ENCODE data around the gene LCNL1. TPM values are rescaled to one million over a fixed set of nuclear protein-coding genes. Genes with fewer than 3 reads are reported as not detected.

LCNL1 gene
- total RNA-seq, 1 donor from 2014 or later: 2.0 TPM

DNA sequence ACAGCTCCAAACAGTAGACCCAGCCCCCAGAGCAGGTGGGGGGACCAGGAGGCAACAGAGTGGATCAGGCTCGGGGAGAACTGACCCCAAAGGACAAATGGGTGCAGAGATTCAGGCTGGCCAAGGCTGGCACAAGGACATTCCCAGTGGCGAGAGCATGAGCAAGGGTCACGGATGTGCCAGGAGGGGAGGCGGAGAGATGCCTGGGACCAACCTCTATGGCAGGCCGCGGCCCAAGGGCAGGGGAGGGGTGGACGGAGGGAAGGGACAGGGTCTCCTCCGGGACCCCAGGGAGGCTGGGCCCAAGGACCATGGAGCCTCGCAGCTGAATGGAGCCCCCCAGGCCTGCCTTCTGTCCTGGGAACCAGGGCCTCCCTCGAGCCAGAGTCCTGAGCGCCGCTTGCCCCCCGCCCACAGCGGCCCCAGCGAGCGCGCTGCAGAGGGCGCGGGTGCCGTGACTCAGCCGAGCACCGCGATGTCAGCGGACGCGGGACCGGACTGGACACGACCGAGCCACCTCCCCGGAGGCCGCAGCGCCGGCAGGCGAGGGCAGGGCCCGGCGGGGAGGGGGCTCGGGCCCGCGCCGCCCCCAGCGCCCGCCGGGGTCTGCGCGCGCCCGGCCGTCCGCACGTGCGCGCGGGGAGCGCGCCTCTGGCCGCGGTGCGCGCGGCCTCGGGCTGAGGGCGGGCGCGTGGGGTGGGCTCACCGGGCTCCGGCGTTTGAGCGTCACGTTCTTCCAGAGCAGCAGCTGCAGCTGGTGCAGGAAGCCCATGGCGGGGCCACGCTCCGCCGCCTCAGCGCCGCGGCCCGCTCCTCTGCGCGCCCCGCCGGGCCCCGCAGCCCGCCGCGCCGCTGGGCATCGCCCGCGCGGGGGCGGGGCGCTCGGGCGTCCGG, 44.8 kb downstream of the LCNL1 start, which contains the start of gene ABCA2:
Gene ABCA2, minus strand, starts transcription at position 869 of the 894 bp plus-strand sequence. Its CDS starts 97 bp downstream, at position 772.
- Histone ChIP-seq H3K9me3 (no peaks in the 10 kb centered on the region), H3K4me1 (peaks cover 40% of the 10 kb centered on the region), H3K27ac (peak within 1 kb of the TSS; percentile 77), H3K36me3 (no peaks in the 10 kb centered on the region), H3K27me3 (no peaks in the 10 kb centered on the region), H3K4me3 (peak within 1 kb of the TSS; percentile 67 to 76)
- TF ChIP-seq POLR2A (IDR thresholded peaks at IDR 0.05) (no peak), POLR2AphosphoS5 (IDR thresholded peaks at IDR 0.05; ENCODE audit: insufficient read depth in 1 of 2, low read depth in 1 of 2) (no peak)
- TF ChIP-seq, protein P1, sequence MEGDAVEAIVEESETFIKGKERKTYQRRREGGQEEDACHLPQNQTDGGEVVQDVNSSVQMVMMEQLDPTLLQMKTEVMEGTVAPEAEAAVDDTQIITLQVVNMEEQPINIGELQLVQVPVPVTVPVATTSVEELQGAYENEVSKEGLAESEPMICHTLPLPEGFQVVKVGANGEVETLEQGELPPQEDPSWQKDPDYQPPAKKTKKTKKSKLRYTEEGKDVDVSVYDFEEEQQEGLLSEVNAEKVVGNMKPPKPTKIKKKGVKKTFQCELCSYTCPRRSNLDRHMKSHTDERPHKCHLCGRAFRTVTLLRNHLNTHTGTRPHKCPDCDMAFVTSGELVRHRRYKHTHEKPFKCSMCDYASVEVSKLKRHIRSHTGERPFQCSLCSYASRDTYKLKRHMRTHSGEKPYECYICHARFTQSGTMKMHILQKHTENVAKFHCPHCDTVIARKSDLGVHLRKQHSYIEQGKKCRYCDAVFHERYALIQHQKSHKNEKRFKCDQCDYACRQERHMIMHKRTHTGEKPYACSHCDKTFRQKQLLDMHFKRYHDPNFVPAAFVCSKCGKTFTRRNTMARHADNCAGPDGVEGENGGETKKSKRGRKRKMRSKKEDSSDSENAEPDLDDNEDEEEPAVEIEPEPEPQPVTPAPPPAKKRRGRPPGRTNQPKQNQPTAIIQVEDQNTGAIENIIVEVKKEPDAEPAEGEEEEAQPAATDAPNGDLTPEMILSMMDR (IDR thresholded peaks at IDR 0.05): no peak
- intact Hi-C loops (cut with DNase I): loop anchor here (2.0 to 5.0 kb wide), 2 partner anchors 85 to 237 kb away; partner anchors contain the start of genes FBXW5 and TMEM141
- DNase-seq (ENCODE audit: extremely low spot score in 2 of 2): no peak

DNA sequence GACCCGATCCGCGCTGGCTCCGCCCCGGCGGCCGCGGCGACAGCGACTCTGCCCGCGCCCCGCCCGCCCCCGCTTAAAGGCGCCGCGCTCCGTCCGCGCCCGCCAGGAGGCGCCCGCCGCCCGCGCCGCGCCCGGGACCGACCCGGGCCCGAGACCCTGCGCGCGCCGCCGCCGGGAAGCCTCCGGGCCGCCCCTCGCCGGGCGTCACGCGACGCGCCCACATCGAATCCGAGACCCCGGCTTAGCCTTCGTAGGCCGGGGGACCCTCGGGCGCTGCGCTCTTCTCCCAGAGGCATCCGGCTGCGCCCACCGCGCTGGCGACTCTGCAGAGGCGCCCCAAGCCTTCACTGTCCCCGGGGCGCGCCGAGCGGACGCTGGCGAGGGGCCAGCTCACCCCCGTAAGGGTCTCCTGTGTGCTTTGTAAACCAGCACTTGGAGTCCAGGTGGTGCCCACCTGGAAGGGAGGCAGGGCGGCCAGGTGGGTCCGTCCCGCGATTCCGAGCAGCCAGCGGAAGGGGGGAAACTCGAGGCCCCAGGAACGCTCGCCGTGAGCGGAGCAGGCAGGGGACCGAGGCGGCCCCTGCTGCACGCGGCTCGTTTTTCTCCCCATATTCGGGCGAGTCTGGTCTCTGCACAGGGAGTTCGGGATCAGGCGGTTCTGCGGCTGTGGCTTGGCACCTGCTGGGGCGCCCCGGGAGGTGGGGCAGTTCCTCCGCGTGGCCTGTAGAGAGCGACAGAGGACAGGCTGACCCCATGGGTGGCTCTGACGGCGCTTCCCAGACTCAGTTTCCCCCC, 45.7 kb downstream of the LCNL1 start:
- intact Hi-C loops (cut with DNase I): loop anchor here (2.0 to 5.0 kb wide), 2 partner anchors 86 to 238 kb away; partner anchors contain the start of genes FBXW5 and TMEM141
- H3K27me3 ChIP-seq: no peaks in the 10 kb centered on the region
- peak overlapping the region; percentile 67 to 76 for H3K4me3 ChIP-seq
- H3K4me1 ChIP-seq: peaks cover 40% of the 10 kb centered on the region
- H3K36me3 ChIP-seq: no peaks in the 10 kb centered on the region
- TF ChIP-seq POLR2AphosphoS5 (IDR thresholded peaks at IDR 0.05; ENCODE audit: insufficient read depth in 1 of 2, low read depth in 1 of 2): peak in 1 of 2 donors; percentile 26
- TF ChIP-seq POLR2A (IDR thresholded peaks at IDR 0.05): no peak
- TF ChIP-seq, protein P1 (IDR thresholded peaks at IDR 0.05): peak in 2 of 3 experiments; percentile 2 to 23
- DNase-seq (ENCODE audit: extremely low spot score in 2 of 2): no peak
- H3K9me3 ChIP-seq: no peaks in the 10 kb centered on the region
- peak overlapping the region; percentile 77 for H3K27ac ChIP-seq

- Histone ChIP-seq H3K36me3 (no peaks in the 10 kb centered on the region), H3K4me3 (peak overlapping the region; percentile 67 to 76), H3K27ac (peak overlapping the region; percentile 77), H3K27me3 (no peaks in the 10 kb centered on the region), H3K9me3 (no peaks in the 10 kb centered on the region), H3K4me1 (peaks cover 40% of the 10 kb centered on the region)
- TF ChIP-seq POLR2AphosphoS5 (IDR thresholded peaks at IDR 0.05; ENCODE audit: insufficient read depth in 1 of 2, low read depth in 1 of 2): no peak
- TF ChIP-seq, protein P1 (IDR thresholded peaks at IDR 0.05): peak; percentile 69 to 75 (median 75)
- intact Hi-C loops (cut with DNase I): loop anchor here (2.0 to 5.0 kb wide), 2 partner anchors 87 to 238 kb away; partner anchors contain the start of genes FBXW5 and TMEM141
- DNase-seq (ENCODE audit: extremely low spot score in 2 of 2): no peak
These were observed 46.5 kb downstream of the LCNL1 start for GRCh38 chr9:137029058-137029936.

DNA sequence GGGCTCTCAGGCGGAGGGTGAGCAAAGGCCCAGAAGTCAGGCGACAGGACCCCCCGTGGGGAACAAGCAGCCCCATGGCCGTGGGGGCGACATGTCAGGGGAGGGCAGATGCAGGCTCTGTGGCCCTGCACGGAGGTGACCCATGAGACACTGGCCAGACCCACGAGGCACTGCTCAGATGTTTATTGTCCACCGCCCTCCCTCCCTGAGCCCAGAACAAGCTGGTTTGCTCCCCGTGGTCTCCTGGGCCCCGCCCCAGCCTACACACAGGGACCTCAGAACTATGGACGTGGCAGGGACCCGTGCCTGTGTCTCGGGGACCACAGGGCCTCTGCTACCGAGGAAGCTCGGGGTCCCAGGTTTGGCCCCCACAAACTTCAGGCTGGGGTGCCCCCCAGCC, 47.2 kb downstream of the LCNL1 start:
- no peak for DNase-seq (ENCODE audit: extremely low spot score in 2 of 2)
- Histone ChIP-seq H3K9me3 (no peaks in the 10 kb centered on the region), H3K4me3 (no peak overlapping the region), H3K4me1 (peaks cover 47% of the 10 kb centered on the region), H3K27ac (no peak overlapping the region), H3K36me3 (no peaks in the 10 kb centered on the region), H3K27me3 (no peaks in the 10 kb centered on the region)
- TF ChIP-seq, protein P1 (IDR thresholded peaks at IDR 0.05): no peak
- no peak for TF ChIP-seq POLR2A (IDR thresholded peaks at IDR 0.05)
- TF ChIP-seq POLR2AphosphoS5 (IDR thresholded peaks at IDR 0.05; ENCODE audit: insufficient read depth in 1 of 2, low read depth in 1 of 2): no peak
- intact Hi-C loops (cut with DNase I): no loop called here

Measured in vagina (tissue), 2 donors.